A549 (cell line): ENCODE data around the gene IL1RAP. TPM values are rescaled to one million over a fixed set of nuclear protein-coding genes. Genes with fewer than 3 reads are reported as not detected.

ENCODE experiments used
- ATAC-seq, 2 experiments: fragments of 200-7000 bp in 1 of 2; fragments of >200 bp in 1 of 2; cut with Nextera tagmentation in 1 of 2; cut with Tn5 transposase in 1 of 2; 3 replicates each; pipeline versions ENCODE4 v1.8.0 to v1.9.1; 2018 to 2020; ENCODE audit warnings: mild to moderate bottlenecking in 1 of 2, moderate library complexity in 1 of 2
- CTCF ChIA-PET: fragments of 300-600 bp; sonication (Branson Sonifier 250); formaldehyde crosslinking; extraction: SDS; loops from one replicate; lab custom pipeline; 2021; ENCODE audit warnings: antibody characterized with exemption, inconsistent platforms; lab: Yijun Ruan, JAX
- POLR2A ChIA-PET: fragments of 350-600 bp; formaldehyde crosslinking; extraction: SDS; loops from one replicate; lab custom pipeline; 2021; ENCODE audit warnings: antibody characterized with exemption, inconsistent platforms; lab: Yijun Ruan, JAX
- DNase-seq, 2 experiments: peaks; one replicate each; pipeline versions ENCODE4 v3.0.0 to v3.0.0-alpha.2; 2011 to 2016; ENCODE audit warnings: low read depth in 1 of 2, low spot score in 1 of 2
- FAIRE-seq: peaks from 2 replicates; lab custom pipeline; 2011; peaks lifted over from hg19 to GRCh38; lab: Jason Lieb, UNC
- H3K27ac ChIP-seq, 2 experiments: fragments of >200 bp; sonication (Bioruptor Twin); formaldehyde crosslinking; 3 replicates each; pipeline ENCODE4 v1.5.1; 2016 to 2017
- H3K4me1 ChIP-seq: fragments of >200 bp; sonication (Bioruptor Twin); formaldehyde crosslinking; 3 replicates; pipeline ENCODE4 v1.6.1; 2016
- H3K4me2 ChIP-seq: fragments of >200 bp; sonication (Bioruptor Twin); formaldehyde crosslinking; 3 replicates; pipeline ENCODE4 v1.6.1; 2016
- H3K4me3 ChIP-seq: fragments of >200 bp; sonication (Bioruptor Twin); formaldehyde crosslinking; 3 replicates; pipeline ENCODE4 v1.5.1; 2016
- H3K9me3 ChIP-seq: fragments of >200 bp; sonication (Bioruptor Twin); formaldehyde crosslinking; 3 replicates; pipeline ENCODE4 v1.6.1; 2016
- BCL3 ChIP-seq: fragments of >200 bp; sonication (Bioruptor Twin); formaldehyde crosslinking; IDR thresholded peaks from 3 replicates; pipeline ENCODE4 v1.6.1; 2016
- BHLHE40 ChIP-seq: IDR thresholded peaks from 2 replicates; pipeline ENCODE4 v1.6.1; 2012; ENCODE audit warnings: low read depth, low read length, inconsistent platforms
- CBX8 ChIP-seq: fragments of 200-600 bp; sonication (generic); IDR thresholded peaks from 2 replicates; pipeline ENCODE4 v1.6.1; 2016
- EHMT2 ChIP-seq: fragments of 200-600 bp; sonication (generic); IDR thresholded peaks from 2 replicates; pipeline ENCODE4 v1.6.1; 2016; ENCODE audit warnings: antibody characterized with exemption, low read depth, mild to moderate bottlenecking, moderate library complexity
- HDAC2 ChIP-seq: fragments of 200-600 bp; sonication (generic); IDR thresholded peaks from 2 replicates; pipeline ENCODE4 v1.6.1; 2016
- HEYL ChIP-seq: fragments of 250-450 bp; sonication (Bioruptor Pico); IDR thresholded peaks from 2 replicates; pipeline ENCODE4 v1.8.0; 2021; ENCODE audit warnings: mild to moderate bottlenecking, moderate library complexity
- KDM5A ChIP-seq: fragments of 200-600 bp; sonication (generic); IDR thresholded peaks from 2 replicates; pipeline ENCODE4 v1.6.1; 2016; ENCODE audit warnings: antibody characterized with exemption, mild to moderate bottlenecking
- POLR2A ChIP-seq: IDR thresholded peaks from 2 replicates; pipeline ENCODE4 v1.6.1; 2012; ENCODE audit warnings: mild to moderate bottlenecking, low read length
- ZC3H11A ChIP-seq: fragments of 450-650 bp; IDR thresholded peaks from 2 replicates; pipeline ENCODE4 v1.6.1; 2014; ENCODE audit warnings: antibody characterized with exemption, mild to moderate bottlenecking
- WGBS: methylation state at CpG from one replicate; pipeline ENCODE4 v1.1.6; 2017; ENCODE audit errors: missing lambda C conversion rate; 5-methylcytosine and 5-hydroxymethylcytosine counted together
- polyA plus RNA-seq, 4 experiments: library from polyadenylated mRNA; depleted of rRNA in 3 of 4; stranded (reverse); fragments of >200 nt; fragmentation: RNase III in 1 of 4; extraction: RNeasy Plus Mini Kit Qiagen cat#74134 plus additional on column Dnase treatment in 1 of 4; gene quantifications; 2 replicates in 3 of 4; 3 replicates in 1 of 4; pipeline ENCODE4 v1.2.3, GENCODE V29; 2011 to 2017
- TF ChIP-seq, protein P1 (sequence below): fragments of 250-450 bp; sonication (Bioruptor Pico); IDR thresholded peaks from 2 replicates; pipeline ENCODE4 v1.5.0; 2020; ENCODE audit warnings: low read depth, mild to moderate bottlenecking, moderate library complexity
- TF ChIP-seq, protein P2 (sequence below): fragments of 150-350 bp; IDR thresholded peaks from 2 replicates; pipeline ENCODE4 v1.6.1; 2014; ENCODE audit warnings: low read depth, mild to moderate bottlenecking, low read length
- TF ChIP-seq, protein P3 (sequence below): fragments of 200-600 bp; sonication (generic); IDR thresholded peaks from 2 replicates; pipeline ENCODE4 v1.6.1; 2016; ENCODE audit warnings: antibody characterized with exemption, mild to moderate bottlenecking, moderate library complexity
- TF ChIP-seq, protein P4 (sequence below): IDR thresholded peaks from 2 replicates; pipeline ENCODE4 v1.6.1; 2012; ENCODE audit warnings: low read depth, borderline replicate concordance

The IL1RAP gene
- polyA plus RNA-seq, 2 of the 4 experiments (the other 2 are of a cell fraction): 3.9 to 18.5 TPM

DNA sequence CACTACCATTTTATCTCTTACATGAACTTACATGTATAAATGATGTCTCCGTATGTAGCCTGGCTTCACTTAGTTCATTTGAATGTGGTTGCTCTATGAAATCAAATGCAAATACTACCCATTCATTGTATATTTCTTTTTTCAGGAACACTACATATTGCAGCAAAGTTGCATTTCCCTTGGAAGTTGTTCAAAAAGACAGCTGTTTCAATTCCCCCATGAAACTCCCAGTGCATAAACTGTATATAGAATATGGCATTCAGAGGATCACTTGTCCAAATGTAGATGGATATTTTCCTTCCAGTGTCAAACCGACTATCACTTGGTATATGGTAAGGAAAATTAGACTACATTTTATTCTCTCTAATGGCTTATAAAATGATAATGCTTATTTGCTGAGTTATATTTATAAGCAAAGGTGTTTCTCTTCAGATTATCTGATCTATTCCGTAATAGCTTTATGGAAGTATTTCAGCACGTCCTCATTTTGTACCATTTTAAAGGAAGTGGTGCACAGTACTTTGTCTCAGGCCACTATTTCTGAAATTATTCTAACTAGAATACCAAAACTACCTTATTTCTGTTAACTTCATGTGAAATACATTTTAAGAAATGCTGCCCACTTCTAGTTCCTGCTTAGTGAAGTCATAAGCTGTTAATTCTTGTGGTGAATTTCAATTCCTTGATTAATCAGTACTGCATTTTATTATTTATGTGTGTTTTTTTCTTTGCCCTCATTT lies 95.1 kb downstream of the IL1RAP start:
- ChIA-PET CTCF (interaction anchor here (0.6 to 1.9 kb wide), 2 partner anchors 10 to 11 kb away, joined by 3 to 4 read pairs; no protein-coding TSS in a partner anchor), POLR2A (no interaction called here)
- TF ChIP-seq, protein P1, sequence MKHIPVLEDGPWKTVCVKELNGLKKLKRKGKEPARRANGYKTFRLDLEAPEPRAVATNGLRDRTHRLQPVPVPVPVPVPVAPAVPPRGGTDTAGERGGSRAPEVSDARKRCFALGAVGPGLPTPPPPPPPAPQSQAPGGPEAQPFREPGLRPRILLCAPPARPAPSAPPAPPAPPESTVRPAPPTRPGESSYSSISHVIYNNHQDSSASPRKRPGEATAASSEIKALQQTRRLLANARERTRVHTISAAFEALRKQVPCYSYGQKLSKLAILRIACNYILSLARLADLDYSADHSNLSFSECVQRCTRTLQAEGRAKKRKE (CRISPR knock-in tag): no peak
- no peak for TF ChIP-seq HEYL (CRISPR knock-in tag)
- 92% methylated on average over 4 of the region's 4 CpGs for WGBS
- FAIRE-seq (no peak), DNase-seq (no peak), ATAC-seq (no peak)
- Histone ChIP-seq H3K27ac (no peak overlapping the region), H3K4me3 (no peak overlapping the region), H3K4me1 (no peaks in the 10 kb centered on the region), H3K4me2 (no peak overlapping the region), H3K9me3 (no peaks in the 10 kb centered on the region)

GRCh38 chr3:190614226-190615059 lies 100.6 kb downstream of the IL1RAP start:
- DNase-seq (no peak), FAIRE-seq (no peak), ATAC-seq (no peak)
- no peak overlapping the region for H3K4me2 ChIP-seq
- H3K9me3 ChIP-seq: no peaks in the 10 kb centered on the region
- ChIA-PET POLR2A (no interaction called here), CTCF (interaction anchor here (1.1 kb wide), 1 partner anchor 83 kb away, joined by 3 read pairs; no protein-coding TSS in a partner anchor)
- 68% methylated on average over 11 of the region's 11 CpGs for WGBS
- no peak overlapping the region for H3K4me3 ChIP-seq
- H3K27ac ChIP-seq: no peak overlapping the region
- TF ChIP-seq, protein P2, sequence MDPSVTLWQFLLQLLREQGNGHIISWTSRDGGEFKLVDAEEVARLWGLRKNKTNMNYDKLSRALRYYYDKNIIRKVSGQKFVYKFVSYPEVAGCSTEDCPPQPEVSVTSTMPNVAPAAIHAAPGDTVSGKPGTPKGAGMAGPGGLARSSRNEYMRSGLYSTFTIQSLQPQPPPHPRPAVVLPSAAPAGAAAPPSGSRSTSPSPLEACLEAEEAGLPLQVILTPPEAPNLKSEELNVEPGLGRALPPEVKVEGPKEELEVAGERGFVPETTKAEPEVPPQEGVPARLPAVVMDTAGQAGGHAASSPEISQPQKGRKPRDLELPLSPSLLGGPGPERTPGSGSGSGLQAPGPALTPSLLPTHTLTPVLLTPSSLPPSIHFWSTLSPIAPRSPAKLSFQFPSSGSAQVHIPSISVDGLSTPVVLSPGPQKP: no peak
- TF ChIP-seq HDAC2: no peak
- TF ChIP-seq ZC3H11A: no peak
- no peak for TF ChIP-seq BCL3
- TF ChIP-seq, protein P3, sequence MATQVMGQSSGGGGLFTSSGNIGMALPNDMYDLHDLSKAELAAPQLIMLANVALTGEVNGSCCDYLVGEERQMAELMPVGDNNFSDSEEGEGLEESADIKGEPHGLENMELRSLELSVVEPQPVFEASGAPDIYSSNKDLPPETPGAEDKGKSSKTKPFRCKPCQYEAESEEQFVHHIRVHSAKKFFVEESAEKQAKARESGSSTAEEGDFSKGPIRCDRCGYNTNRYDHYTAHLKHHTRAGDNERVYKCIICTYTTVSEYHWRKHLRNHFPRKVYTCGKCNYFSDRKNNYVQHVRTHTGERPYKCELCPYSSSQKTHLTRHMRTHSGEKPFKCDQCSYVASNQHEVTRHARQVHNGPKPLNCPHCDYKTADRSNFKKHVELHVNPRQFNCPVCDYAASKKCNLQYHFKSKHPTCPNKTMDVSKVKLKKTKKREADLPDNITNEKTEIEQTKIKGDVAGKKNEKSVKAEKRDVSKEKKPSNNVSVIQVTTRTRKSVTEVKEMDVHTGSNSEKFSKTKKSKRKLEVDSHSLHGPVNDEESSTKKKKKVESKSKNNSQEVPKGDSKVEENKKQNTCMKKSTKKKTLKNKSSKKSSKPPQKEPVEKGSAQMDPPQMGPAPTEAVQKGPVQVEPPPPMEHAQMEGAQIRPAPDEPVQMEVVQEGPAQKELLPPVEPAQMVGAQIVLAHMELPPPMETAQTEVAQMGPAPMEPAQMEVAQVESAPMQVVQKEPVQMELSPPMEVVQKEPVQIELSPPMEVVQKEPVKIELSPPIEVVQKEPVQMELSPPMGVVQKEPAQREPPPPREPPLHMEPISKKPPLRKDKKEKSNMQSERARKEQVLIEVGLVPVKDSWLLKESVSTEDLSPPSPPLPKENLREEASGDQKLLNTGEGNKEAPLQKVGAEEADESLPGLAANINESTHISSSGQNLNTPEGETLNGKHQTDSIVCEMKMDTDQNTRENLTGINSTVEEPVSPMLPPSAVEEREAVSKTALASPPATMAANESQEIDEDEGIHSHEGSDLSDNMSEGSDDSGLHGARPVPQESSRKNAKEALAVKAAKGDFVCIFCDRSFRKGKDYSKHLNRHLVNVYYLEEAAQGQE: no peak
- TF ChIP-seq, protein P4, sequence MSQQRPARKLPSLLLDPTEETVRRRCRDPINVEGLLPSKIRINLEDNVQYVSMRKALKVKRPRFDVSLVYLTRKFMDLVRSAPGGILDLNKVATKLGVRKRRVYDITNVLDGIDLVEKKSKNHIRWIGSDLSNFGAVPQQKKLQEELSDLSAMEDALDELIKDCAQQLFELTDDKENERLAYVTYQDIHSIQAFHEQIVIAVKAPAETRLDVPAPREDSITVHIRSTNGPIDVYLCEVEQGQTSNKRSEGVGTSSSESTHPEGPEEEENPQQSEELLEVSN: no peak
- TF ChIP-seq KDM5A: no peak
- TF ChIP-seq BHLHE40: no peak
- TF ChIP-seq POLR2A: no peak
- TF ChIP-seq EHMT2: no peak
- TF ChIP-seq CBX8: no peak
- H3K4me1 ChIP-seq: peaks cover 9% of the 10 kb centered on the region; the same call in 1 of the 3 replicates
